Activated naive CD8-positive, alpha-beta T cell treated with anti-CD3 and anti-CD28 coated beads for 36 hours (primary cell): ENCODE measurements around the gene C3orf52. TPM values are rescaled to one million over a fixed set of nuclear protein-coding genes. Genes with fewer than 3 reads are reported as not detected.

ENCODE experiments used
- DNase-seq: peaks from one replicate; pipeline ENCODE4 v3.0.0; 2021
- H3K27ac Mint-ChIP-seq: one replicate; pipeline ENCODE4 v1.8.0; 2022; ENCODE audit warnings: mild to moderate bottlenecking, moderate library complexity, mixed read lengths
- H3K27me3 Mint-ChIP-seq: one replicate; pipeline ENCODE4 v1.8.0; 2022; ENCODE audit warnings: mild to moderate bottlenecking, mixed read lengths
- H3K36me3 Mint-ChIP-seq: one replicate; pipeline ENCODE4 v1.8.0; 2021; ENCODE audit warnings: mild to moderate bottlenecking, mixed read lengths
- H3K4me1 Mint-ChIP-seq: one replicate; pipeline ENCODE4 v1.8.0; 2021; ENCODE audit warnings: mixed read lengths
- H3K4me3 Mint-ChIP-seq: one replicate; pipeline ENCODE4 v1.8.0; 2022; ENCODE audit warnings: mild to moderate bottlenecking, moderate library complexity, mixed read lengths
- H3K9me3 Mint-ChIP-seq: one replicate; pipeline ENCODE4 v1.8.0; 2022; ENCODE audit warnings: mixed read lengths
- total RNA-seq, 2 experiments: library from RNA; stranded (reverse); gene quantifications; one replicate each; pipeline ENCODE4 v1.2.3, GENCODE V29; 2021

Gene C3orf52
- total RNA-seq, 2 experiments from 2014 or later, result 3.4 to 4.5 TPM

GRCh38 chr3:112074616-112075497 lies 11.3 kb upstream of the C3orf52 start:
- no peaks in the 10 kb centered on the region for H3K27me3 Mint-ChIP-seq

DNA sequence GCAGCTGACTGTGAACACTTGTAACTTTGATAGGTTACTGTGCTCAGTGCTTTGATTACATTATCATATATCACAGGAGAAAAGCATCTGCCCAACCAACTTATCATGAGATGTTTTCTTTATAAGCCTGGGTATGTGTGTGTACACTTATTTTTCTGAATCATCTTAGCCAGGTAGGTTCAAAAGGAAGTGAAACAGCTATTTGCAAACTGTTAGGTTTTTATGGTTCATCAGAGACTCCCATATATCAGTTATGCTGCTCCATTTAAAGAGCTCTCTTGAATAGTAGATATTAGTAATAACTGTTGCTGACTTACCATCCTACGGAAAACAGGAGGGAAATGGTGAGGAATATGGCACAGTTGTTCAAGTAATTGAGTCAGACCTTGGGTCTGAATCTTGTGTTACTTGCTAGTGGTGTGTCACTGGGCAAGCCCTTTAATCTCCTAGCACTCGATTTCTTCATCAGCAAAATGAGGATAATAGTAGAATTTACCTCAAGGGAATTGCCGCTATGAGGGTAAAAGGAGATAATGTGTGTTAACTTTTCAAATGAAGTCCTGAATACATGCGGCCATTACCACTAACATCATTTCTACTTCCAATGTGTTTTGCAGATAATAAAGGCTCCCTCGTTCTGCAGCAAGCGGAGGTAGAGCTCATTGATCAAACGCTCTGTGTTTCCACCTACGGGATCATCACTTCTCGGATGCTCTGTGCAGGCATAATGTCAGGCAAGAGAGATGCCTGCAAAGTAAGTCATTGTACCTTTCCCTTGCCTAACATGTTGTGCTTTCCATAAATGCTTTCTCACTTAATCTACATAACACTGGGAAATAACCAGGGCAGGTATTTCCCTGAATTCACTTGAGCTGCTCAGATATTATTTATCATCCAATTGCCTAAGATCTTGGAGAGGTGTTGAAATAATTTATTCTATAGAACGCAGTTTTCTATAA lies 7.8 kb upstream of the C3orf52 start:
- no peak for DNase-seq
- Mint-ChIP-seq H3K36me3 (no peaks in the 10 kb centered on the region), H3K9me3 (no peaks in the 10 kb centered on the region), H3K4me3 (no peak overlapping the region), H3K27me3 (no peaks in the 10 kb centered on the region), H3K27ac (no peak overlapping the region), H3K4me1 (peaks cover 15% of the 10 kb centered on the region)

More at GRCh38 chr3:112074616-112075497, 11.3 kb upstream of the C3orf52 start:
- peaks cover 2% of the 10 kb centered on the region for H3K36me3 Mint-ChIP-seq
- peak overlapping the region; percentile 47 for H3K27ac Mint-ChIP-seq
- H3K9me3 Mint-ChIP-seq, result no peaks in the 10 kb centered on the region
- peak; percentile 20 for DNase-seq
- H3K4me1 Mint-ChIP-seq, result peaks cover 27% of the 10 kb centered on the region
- peak overlapping the region; percentile 4 for H3K4me3 Mint-ChIP-seq

DNA sequence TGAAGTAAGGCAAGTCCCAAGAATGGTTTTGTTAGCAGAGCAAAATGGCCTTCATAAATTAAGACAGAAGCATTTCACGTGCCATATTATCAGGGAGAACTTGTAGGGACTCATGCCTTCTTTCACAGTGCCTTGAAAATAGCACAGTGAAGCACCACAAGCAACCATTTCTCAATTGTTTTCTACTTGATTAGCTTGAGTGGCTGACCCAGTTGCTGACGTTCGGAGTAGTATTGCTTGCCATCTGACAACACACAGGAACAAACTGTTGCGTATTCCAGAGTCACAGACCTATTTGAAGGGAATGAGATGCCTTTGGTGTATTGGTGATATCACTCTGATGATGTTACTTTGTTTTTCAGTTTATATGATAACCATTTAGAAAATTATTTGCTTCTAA lies 3.0 kb upstream of the C3orf52 start:
- H3K27ac Mint-ChIP-seq, result no peak overlapping the region
- H3K27me3 Mint-ChIP-seq, result peaks cover 18% of the 10 kb centered on the region
- no peak overlapping the region for H3K4me3 Mint-ChIP-seq
- no peak for DNase-seq
- no peaks in the 10 kb centered on the region for H3K36me3 Mint-ChIP-seq
- H3K9me3 Mint-ChIP-seq, result no peaks in the 10 kb centered on the region
- H3K4me1 Mint-ChIP-seq, result peaks cover 18% of the 10 kb centered on the region

GRCh38 chr3:112084980-112085705 lies 1.0 kb upstream of the C3orf52 start:
- no peak for DNase-seq
- peaks cover 31% of the 10 kb centered on the region for H3K27me3 Mint-ChIP-seq

GRCh38 chr3:112085735-112086075 lies 484 bp upstream of the C3orf52 start:
- Mint-ChIP-seq H3K4me1 (peaks cover 22% of the 10 kb centered on the region), H3K9me3 (no peaks in the 10 kb centered on the region), H3K36me3 (no peaks in the 10 kb centered on the region), H3K27ac (no peak overlapping the region), H3K27me3 (peaks cover 31% of the 10 kb centered on the region), H3K4me3 (peak overlapping the region; percentile 82)
- no peak for DNase-seq

More at GRCh38 chr3:112084980-112085705, 1.0 kb upstream of the C3orf52 start:
- H3K4me1 Mint-ChIP-seq, result peaks cover 18% of the 10 kb centered on the region
- no peaks in the 10 kb centered on the region for H3K9me3 Mint-ChIP-seq
- no peak overlapping the region for H3K27ac Mint-ChIP-seq
- H3K36me3 Mint-ChIP-seq, result no peaks in the 10 kb centered on the region
- H3K4me3 Mint-ChIP-seq, result peak overlapping the region; percentile 82

DNA sequence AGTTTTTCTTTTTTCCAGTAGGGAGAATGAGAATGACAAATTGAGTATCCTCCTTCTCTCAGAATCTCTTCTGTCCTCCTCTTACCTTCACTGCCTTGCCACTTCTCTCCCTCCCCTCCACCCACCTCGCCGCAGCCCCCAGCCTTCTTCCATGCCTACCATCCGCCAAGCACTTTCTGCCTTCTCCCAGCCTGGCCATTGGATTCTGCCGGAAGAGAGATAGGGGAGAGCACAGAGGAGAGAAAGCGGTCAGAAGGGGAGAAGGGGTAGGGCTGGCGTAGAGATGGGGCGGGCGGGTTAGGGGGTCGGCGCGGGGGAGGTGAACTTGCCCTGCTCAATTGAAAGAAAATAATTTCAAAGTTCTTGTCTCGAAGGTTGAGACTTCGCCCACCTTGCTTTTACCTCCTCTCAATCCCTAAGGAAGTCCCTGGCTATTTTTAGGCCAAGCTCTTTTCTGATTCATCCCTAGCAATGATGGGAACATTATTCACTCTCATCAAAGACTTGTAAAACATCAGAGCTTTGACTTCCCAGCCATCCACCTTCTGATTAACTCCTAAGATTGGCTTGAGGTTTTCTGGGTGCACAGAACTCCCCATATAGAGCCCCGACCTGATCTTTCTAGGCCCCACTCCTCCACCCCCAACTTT lies 811 bp downstream of the C3orf52 start:
- Mint-ChIP-seq H3K9me3 (no peaks in the 10 kb centered on the region), H3K4me1 (peaks cover 25% of the 10 kb centered on the region), H3K27me3 (peaks cover 35% of the 10 kb centered on the region), H3K27ac (no peak overlapping the region), H3K4me3 (peak overlapping the region; percentile 82), H3K36me3 (no peaks in the 10 kb centered on the region)
- DNase-seq, result no peak

DNA sequence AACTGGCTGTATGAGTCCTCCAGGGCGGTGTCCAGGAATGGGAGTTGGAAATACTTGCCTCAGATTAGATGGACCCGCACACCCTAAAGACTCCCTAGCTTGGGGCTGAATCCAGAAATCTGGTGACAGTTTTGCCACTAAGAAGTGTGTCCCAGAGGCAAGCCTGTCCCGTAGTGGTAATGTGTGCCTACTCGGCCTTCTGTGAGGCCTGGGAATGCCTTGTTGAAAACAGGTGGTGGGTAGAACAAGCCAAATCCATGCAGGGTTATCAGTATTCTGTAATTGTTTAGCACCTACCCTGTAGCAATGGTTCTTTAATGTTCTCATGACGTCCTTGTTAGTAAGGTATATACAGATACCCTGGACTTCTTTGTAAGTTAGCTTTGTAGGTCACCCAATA lies 1.6 kb downstream of the C3orf52 start:
- Mint-ChIP-seq H3K27me3 (peaks cover 35% of the 10 kb centered on the region), H3K4me1 (peaks cover 31% of the 10 kb centered on the region), H3K4me3 (no peak overlapping the region), H3K36me3 (peaks cover 1% of the 10 kb centered on the region), H3K27ac (no peak overlapping the region), H3K9me3 (no peaks in the 10 kb centered on the region)
- DNase-seq, result no peak

DNA sequence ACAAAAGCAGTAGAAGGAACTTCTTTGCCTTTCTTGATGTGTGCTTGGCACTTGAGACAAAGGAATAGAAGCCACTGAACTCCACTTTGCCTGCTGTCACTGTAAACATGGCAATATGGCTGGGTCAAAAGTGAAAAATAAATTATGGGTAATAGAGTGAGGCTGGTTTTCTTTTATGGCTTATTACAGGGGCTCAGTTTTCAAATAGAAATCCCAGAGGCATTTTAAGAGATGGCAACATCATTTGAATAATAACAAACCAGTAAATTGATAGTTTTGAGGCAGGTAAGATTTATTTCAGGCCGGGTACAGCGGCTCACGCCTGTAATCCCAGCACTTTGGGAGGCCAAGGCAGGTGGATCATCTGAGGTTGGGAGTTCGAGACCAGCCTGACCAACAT lies 2.8 kb downstream of the C3orf52 start:
- no peak for DNase-seq
- Mint-ChIP-seq H3K9me3 (no peaks in the 10 kb centered on the region), H3K27ac (no peak overlapping the region), H3K4me3 (no peak overlapping the region), H3K36me3 (peaks cover 1% of the 10 kb centered on the region), H3K27me3 (peaks cover 35% of the 10 kb centered on the region), H3K4me1 (peaks cover 38% of the 10 kb centered on the region)

DNA sequence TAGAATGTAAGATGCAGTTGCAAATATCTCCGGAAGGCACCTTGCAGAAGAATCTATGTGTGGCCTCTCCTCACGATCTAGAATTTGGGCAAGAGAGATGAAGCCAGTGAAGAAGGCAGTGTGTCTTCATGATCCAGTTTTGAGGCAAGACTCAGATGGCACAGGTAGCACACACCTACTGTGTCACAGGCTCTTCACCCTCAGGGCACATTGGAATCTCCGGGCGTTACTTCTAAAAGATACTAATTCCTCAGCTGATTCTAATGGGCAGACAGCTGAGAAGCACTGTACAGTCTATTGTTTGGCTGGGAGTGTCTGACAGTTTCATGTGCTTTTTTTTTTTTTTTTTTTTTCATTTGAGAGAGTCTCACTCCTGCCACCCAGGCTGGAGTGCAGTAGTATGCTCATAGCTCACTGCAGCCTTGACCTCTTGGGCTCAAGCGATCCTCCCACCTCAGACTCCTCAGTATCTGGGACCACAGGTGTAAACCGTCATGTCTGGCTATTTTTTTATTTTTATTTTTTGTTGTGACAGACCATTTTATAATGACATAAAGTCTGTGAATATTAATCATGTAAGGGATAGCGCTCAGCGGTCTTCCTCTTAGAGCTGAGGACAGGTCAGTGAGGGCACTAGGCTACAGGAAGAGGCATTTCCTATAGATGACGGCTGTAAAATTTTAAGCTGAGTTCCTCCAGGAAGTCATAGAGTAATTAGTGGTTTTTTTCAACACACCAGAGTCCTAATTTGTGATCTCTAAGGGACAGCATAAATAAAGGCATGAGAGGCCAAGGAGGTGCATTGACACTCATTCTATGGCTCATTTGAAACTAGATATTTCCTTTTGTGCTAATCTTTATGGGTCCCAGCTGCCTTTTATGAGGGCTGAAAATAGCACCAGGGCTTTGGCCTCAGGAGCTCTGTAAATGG lies 4.0 kb downstream of the C3orf52 start:
- H3K27ac Mint-ChIP-seq, result no peak overlapping the region
- H3K4me3 Mint-ChIP-seq, result no peak overlapping the region
- peaks cover 35% of the 10 kb centered on the region for H3K27me3 Mint-ChIP-seq
- no peaks in the 10 kb centered on the region for H3K9me3 Mint-ChIP-seq
- peaks cover 38% of the 10 kb centered on the region for H3K4me1 Mint-ChIP-seq
- DNase-seq, result no peak
- peaks cover 3% of the 10 kb centered on the region for H3K36me3 Mint-ChIP-seq

- Mint-ChIP-seq H3K4me3 (no peak overlapping the region), H3K36me3 (peaks cover 3% of the 10 kb centered on the region), H3K27ac (no peak overlapping the region), H3K9me3 (no peaks in the 10 kb centered on the region), H3K27me3 (peaks cover 35% of the 10 kb centered on the region), H3K4me1 (peaks cover 36% of the 10 kb centered on the region)
- DNase-seq, result no peak
Observed at GRCh38 chr3:112090887-112091586, 4.8 kb downstream of the C3orf52 start.

DNA sequence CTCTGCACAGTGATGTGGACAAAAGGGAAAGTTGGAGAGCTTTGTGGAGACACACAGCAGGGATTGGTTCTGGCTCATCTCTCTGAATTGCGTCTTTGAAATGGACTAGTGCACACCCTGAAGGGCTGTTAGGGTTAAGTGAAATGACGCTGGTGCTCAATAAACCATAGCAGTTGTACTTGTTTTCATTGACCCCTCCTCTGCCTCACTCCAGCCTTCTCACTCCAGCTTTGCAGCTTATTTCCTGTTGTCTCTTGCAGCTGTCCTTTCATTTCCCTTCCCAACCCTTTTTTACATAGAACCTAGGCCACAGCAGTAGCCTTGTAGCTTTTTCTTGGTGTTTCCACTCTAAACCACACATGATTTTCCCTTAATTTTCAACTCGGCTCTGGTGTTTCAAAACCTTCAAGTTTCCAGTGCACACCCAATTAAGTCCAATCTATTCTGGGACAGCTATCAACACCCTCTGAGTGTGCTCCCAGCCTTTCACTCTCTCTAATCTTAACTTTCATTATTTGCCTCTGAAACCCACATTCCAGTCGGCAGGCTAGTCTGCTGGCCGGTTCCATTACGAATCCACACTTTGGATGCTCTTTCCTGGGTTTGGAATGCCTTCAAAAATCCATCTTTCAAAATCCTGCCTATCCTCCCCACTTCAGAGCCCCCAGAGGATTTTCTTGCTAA lies 6.4 kb downstream of the C3orf52 start:
- no peak overlapping the region for H3K27ac Mint-ChIP-seq
- H3K4me3 Mint-ChIP-seq, result no peak overlapping the region
- H3K9me3 Mint-ChIP-seq, result no peaks in the 10 kb centered on the region
- H3K27me3 Mint-ChIP-seq, result peaks cover 23% of the 10 kb centered on the region
- H3K36me3 Mint-ChIP-seq, result peaks cover 3% of the 10 kb centered on the region
- H3K4me1 Mint-ChIP-seq, result peaks cover 30% of the 10 kb centered on the region
- no peak for DNase-seq

DNA sequence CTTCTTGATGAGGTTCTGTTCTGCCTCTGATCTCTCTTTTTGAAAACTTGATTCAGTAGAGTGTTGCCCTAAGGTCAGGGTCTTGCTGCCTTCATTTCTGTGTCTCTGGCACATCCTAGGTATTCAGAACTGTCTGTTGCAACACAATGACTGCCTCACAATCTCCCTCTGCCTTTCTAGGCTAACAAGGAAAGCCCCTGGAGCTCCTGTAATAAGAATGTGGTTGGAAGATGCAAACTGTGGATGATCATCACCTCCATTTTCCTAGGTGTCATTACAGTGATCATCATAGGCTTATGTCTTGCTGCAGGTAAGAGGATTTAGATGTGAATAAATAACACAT lies 7.0 kb downstream of the C3orf52 start:
- peaks cover 3% of the 10 kb centered on the region for H3K36me3 Mint-ChIP-seq
- H3K4me1 Mint-ChIP-seq, result peaks cover 28% of the 10 kb centered on the region
- peak overlapping the region; percentile 12 for H3K27ac Mint-ChIP-seq
- H3K27me3 Mint-ChIP-seq, result peaks cover 18% of the 10 kb centered on the region
- H3K9me3 Mint-ChIP-seq, result peaks cover under 1% of the 10 kb centered on the region
- DNase-seq, result no peak
- no peak overlapping the region for H3K4me3 Mint-ChIP-seq

- H3K27ac Mint-ChIP-seq, result no peak overlapping the region
- peaks cover 24% of the 10 kb centered on the region for H3K4me1 Mint-ChIP-seq
Observed at GRCh38 chr3:112095731-112096130, 9.5 kb downstream of the C3orf52 start.

More at GRCh38 chr3:112095731-112096130, 9.5 kb downstream of the C3orf52 start:
- Mint-ChIP-seq H3K27me3 (peaks cover 4% of the 10 kb centered on the region), H3K9me3 (peaks cover 2% of the 10 kb centered on the region), H3K4me3 (no peak overlapping the region), H3K36me3 (peaks cover 5% of the 10 kb centered on the region)
- DNase-seq, result no peak
